A172 (cell line): Measurements from ENCODE around the gene CHRNA4. TPM values are rescaled to one million over a fixed set of nuclear protein-coding genes. Genes with fewer than 3 reads are reported as not detected.
"Not testable (repeated sequence)": the region's sequence is repeated elsewhere in the genome, so short reads cannot be mapped to it uniquely, and the experiment has no call there.

Experiments
- DNase-seq: peaks from one replicate; pipeline ENCODE4 v3.0.0-alpha.2; 2015; ENCODE audit warnings: low spot score
- total RNA-seq: library from RNA; depleted of rRNA; stranded (reverse); fragments of >200 nt; shearing (Covaris generic); gene quantifications from 2 replicates; pipeline ENCODE4 v1.2.3, GENCODE V29; 2014

The CHRNA4 gene
- total RNA-seq, 1 experiment from 2014 or later, result 0.03 TPM

- DNase-seq, result no peak
Observed at GRCh38 chr20:63350196-63350595, 11.0 kb downstream of the CHRNA4 start.

GRCh38 chr20:63349516-63349895 lies 11.6 kb downstream of the CHRNA4 start:
- no peak for DNase-seq

GRCh38 chr20:63348828-63349515 lies 12.2 kb downstream of the CHRNA4 start:
- DNase-seq, result no peak

- DNase-seq, result no peak
Observed at GRCh38 chr20:63347950-63348827, 13.0 kb downstream of the CHRNA4 start.

GRCh38 chr20:63347081-63347741 lies 13.9 kb downstream of the CHRNA4 start:
- DNase-seq, result no peak

- no peak for DNase-seq
Observed at GRCh38 chr20:63346131-63347080, 14.7 kb downstream of the CHRNA4 start.

GRCh38 chr20:63345328-63346100 lies 15.6 kb downstream of the CHRNA4 start:
- DNase-seq, result no peak

- no peak for DNase-seq
Observed at GRCh38 chr20:63344616-63345327, 16.4 kb downstream of the CHRNA4 start.

GRCh38 chr20:63343460-63344445 lies 17.4 kb downstream of the CHRNA4 start:
- DNase-seq, result no peak

- DNase-seq, result no peak
Observed at GRCh38 chr20:63342561-63343459, 18.3 kb downstream of the CHRNA4 start.

GRCh38 chr20:63340158-63340688 lies 20.9 kb downstream of the CHRNA4 start:
- not testable (repeated sequence) for DNase-seq

GRCh38 chr20:63339154-63340094 lies 21.7 kb downstream of the CHRNA4 start:
- DNase-seq, result not testable (repeated sequence)

- no peak for DNase-seq
Observed at GRCh38 chr20:63337786-63338420, 23.2 kb downstream of the CHRNA4 start.

GRCh38 chr20:63336232-63336752 lies 24.9 kb downstream of the CHRNA4 start:
- no peak for DNase-seq

- DNase-seq, result no peak
Observed at GRCh38 chr20:63335711-63336110, 25.4 kb downstream of the CHRNA4 start.
